AG09309 (cell line): Measurements from ENCODE around the gene GOLGA6C.
A peak's percentile ranks its signal among the peaks of the same experiment; 100 is the strongest.
"Not testable (repeated sequence)": the region's sequence is repeated elsewhere in the genome, so short reads cannot be mapped to it uniquely, and the experiment has no call there.

Experiments
- DNase-seq: peaks from one replicate; pipeline ENCODE4 v3.0.0-alpha.2; 2010; ENCODE audit warnings: low read depth
- H3K4me3 ChIP-seq: 2 replicates; pipeline ENCODE4 v1.5.1; 2011; ENCODE audit warnings: mild to moderate bottlenecking, low read depth, low read length, moderate library complexity; ENCODE audit not compliant: control insufficient read depth
- CTCF ChIP-seq: IDR thresholded peaks from 2 replicates; pipeline ENCODE4 v1.5.1; 2011; ENCODE audit warnings: mild to moderate bottlenecking, low read depth, low read length, inconsistent platforms; ENCODE audit not compliant: insufficient read depth, control insufficient read depth; ENCODE audit errors: missing control alignments

The GOLGA6C gene

GRCh38 chr15:75299311-75299688 lies 41.2 kb downstream of the GOLGA6C start:
- H3K4me3 ChIP-seq, DNase-seq: not testable (repeated sequence)
- peak; percentile 45 for TF ChIP-seq CTCF

- DNase-seq, H3K4me3 ChIP-seq: not testable (repeated sequence)
Observed at GRCh38 chr15:75300026-75300425, 41.9 kb downstream of the GOLGA6C start.

- TF ChIP-seq CTCF, result no peak
- no peak overlapping the region for H3K4me3 ChIP-seq
- DNase-seq, result no peak
Observed at GRCh38 chr15:75302318-75302717, 44.2 kb downstream of the GOLGA6C start.

- not testable (repeated sequence) for DNase-seq
Observed at GRCh38 chr15:75302753-75303152, 44.6 kb downstream of the GOLGA6C start.

GRCh38 chr15:75306188-75306587 lies 48.1 kb downstream of the GOLGA6C start:
- H3K4me3 ChIP-seq, result no peak overlapping the region
- TF ChIP-seq CTCF, result no peak

More at GRCh38 chr15:75302753-75303152, 44.6 kb downstream of the GOLGA6C start:
- not testable (repeated sequence) for H3K4me3 ChIP-seq

GRCh38 chr15:75307778-75308390 lies 49.8 kb downstream of the GOLGA6C start:
- no peak overlapping the region for H3K4me3 ChIP-seq
- TF ChIP-seq CTCF, result peak; percentile 43
- no peak for DNase-seq

More at GRCh38 chr15:75306188-75306587, 48.1 kb downstream of the GOLGA6C start:
- no peak for DNase-seq

GRCh38 chr15:75309711-75310110 lies 51.6 kb downstream of the GOLGA6C start:
- H3K4me3 ChIP-seq, result no peak overlapping the region
- no peak for TF ChIP-seq CTCF
- no peak for DNase-seq

- not testable (repeated sequence) for DNase-seq, H3K4me3 ChIP-seq
Observed at GRCh38 chr15:75312548-75312947, 54.4 kb downstream of the GOLGA6C start.
